HG03066 (cell line): ENCODE measurements around the gene CACFD1.

ENCODE experiments used
- ATAC-seq: cut with Tn5 transposase; IDR thresholded peaks from one replicate; pipeline ENCODE4 v1.9.1; 2021; ENCODE audit warnings: low read depth; ENCODE audit not compliant: unreplicated experiment

The CACFD1 gene

DNA sequence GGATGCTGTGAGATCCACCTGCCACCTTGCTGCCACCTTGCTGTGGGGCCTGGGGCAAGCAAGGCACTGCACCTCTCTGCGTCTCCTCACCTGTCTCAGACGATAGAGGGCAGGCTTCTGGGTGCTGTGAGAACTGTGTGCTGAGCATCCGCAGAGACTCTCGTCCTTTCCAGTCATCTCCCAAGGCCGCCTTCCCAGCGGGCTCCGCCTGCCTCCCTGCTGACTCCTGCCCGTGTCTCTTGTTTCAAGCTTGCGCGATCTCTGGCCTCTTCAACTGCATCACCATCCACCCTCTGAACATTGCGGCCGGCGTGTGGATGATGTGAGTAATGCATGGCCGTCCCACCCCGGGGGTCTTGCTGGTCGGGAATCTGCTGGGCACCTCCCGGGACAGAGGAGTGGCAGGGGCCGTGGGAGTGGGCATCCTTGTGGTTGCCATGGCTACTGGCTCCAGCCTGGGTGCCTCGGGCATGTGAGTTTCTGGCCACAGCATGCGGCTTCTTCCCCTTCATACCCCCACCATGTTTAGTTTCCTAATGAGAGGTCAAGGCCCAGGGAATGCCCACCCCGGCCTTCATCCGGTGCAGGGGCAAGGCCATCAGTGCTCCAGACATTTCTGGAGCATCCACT, 3.6 kb downstream of the CACFD1 start:
- no peak for ATAC-seq

DNA sequence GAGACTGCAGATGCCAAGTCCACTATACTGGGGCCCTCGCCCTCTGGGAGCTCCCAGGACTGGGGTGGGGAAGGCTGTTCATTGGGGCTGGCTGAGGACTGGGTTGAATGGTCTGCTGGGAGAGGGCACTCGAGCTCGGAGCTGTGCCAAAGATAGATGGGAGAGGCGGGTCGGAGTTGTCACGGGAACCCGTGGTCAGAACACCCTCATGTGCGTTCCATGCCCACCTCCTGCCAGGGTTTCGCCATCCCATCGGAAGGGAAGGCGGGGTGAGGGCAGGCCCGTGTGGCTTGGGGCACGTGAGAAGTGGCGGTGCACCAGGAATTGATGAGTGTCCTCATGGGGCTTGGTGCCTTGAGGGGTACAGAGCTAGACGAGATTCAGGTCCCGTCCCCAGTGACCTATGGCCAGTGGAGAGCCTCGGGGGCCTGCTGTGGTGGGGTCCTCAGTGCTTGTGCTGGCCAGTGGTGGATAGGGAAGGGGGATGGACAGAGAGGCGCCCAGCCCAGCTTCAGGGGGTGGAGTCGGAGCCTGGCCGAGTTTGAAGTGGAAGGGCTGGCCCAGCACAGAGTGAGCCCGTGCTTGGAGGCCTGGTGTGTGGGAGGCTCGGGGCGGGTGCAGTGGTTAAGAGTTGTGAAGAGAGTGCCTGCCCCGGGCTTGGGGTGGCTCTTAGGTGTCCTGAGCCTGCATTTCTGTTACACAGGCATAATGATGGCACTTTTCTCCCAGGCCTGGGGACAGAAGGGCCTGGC, 4.3 kb downstream of the CACFD1 start:
- ATAC-seq = no peak

DNA sequence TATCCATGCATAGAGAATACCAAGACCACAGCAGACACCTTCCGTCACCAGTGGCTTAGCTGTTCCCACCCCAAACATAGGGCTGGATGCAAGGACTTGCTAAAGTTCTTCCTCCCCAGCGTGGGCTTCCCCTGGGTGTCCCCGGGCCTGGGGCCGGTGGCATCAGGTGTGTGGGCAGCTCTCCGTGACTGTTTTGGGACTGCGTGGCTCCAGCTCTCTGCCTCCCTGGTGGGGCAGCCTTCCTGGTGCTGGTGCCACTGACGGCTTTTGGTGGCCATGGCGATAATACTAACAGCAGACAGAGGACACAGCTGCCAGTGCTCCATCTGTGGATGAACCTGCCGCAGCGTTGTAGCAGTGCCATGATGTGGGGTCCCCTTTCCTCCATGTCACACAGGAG, 4.9 kb downstream of the CACFD1 start:
- no peak for ATAC-seq

DNA sequence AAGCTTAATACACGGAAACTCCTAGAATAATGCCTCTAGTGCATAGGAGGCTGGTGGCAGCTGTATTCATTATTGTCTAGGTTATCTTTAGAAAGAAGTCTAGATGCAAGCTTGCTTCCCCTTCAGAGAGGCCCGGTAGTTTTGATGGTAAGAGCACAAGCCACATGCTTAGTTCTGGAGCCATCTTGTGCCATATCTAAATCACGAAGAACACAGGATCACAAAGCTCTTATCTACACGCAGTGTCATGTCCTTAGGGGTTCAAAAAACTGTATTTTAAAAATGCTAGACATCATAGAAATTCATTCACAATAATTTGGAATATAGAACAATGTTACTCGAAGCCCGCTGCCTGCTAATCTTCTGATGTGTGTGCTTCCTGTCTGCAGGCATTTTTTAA, 6.2 kb downstream of the CACFD1 start:
- ATAC-seq = no peak

DNA sequence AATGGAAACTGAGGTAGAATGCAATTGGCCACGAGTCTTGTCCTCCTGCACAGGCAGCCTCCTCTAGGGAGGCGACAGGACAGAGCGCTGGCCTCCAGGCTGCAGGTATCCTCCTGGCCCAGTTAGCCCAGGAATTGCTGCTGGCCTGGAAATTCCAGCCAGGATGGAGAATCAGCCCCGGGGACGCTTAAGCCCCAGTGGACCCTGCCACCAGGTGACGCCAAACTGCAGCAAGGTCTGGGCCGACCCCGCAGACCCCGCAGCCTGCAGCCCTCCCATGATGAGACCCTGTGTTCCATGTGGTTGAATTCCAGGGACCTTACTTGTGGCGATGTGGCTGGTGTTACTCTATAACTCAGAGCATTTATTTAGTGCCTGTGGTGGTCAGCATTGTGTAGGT, 7.3 kb downstream of the CACFD1 start:
- no peak for ATAC-seq

DNA sequence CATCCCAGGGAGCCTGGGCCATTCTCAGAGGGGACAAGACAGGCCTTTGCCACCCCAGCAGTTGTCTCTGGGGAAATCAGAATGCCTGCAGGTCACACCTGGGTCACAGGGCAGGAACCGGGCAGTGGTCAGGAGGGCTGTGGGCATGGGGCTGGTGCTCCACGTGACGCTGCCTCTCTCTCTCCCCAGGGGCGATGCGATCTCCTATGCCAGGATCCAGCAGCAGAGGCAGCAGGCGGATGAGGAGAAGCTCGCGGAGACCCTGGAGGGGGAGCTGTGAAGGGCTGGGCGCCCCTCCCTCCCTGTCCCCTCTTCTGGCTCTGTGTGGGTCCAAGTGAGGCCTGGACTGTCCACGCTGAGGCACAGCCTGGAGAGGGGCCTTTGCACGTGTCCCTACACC, 8.6 kb downstream of the CACFD1 start:
- no peak for ATAC-seq

DNA sequence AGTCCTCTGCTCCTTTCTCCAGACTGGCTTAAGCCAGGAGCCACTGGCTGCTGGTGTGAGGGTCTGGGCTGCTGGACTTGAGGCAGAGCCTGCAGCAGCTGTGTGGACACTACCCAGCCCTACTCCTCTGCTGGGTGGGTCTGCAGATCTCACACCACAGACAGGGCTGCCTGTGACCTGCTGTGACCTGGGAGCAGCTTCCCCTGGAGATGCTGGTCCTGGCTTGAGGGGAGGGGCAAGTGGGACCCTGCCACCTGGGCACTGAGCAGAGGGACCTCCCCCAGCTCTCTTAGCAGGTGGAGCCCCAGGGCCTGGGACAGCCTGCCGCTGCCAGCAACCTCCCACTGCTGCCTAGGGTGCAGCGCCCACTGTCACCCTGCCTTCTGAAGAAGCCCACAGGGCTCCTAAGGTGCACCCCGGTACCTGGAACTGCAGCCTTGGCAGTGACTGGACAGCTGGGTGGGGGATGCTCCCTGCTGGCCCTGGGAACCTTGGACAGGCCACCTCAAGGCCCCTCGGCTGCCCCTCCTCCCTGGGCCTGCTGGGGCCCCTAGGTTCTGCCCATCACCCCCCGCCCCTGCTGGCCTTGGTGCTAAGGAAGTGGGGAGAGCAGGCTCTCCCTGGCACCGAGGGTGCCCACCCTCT, 9.1 kb downstream of the CACFD1 start:
- no peak for ATAC-seq

DNA sequence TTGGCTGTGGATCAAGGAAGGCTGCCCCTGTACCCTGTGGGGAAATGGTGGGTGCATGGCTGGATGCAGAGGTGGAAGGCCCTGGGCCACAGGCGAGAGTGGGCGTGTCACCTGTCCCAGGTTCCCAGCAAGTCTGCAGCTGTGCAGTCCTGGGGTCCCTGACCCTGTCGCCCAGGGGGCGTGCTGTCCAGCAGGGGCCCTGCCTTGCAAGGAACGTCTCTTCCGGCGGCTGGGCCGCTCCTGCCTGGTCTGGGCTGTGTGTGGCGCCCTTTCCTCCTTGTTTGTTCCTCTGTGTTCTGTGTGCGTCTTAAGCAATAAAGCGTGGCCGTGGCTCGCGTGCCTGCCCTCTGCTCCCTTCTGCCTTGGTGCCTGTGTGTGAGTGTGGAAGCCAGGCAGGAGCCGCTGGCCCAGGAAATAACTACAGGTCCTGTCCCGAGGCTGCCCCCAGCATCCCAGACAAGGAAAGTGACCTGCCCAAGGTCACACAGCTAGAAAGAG, 10.7 kb downstream of the CACFD1 start:
- no peak for ATAC-seq

DNA sequence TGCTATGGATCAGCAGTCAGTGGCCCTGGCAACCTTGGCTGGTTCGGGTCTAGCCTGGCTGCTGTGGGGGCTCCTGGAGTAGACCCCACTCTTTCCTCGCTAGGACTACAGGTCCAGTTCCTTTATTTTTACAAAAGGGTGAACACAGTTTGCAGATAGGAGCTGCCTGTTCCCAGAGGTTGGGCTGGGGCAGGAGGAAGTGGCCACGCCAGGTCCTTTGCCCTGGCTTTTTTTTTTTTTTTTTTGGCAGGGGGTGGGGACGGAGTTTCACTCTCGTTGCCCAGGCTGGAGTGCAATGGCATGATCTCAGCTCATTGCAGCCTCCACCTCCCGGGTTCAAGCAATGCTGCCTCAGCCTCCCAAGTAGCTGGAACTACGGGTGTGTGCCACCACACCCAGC, 11.2 kb downstream of the CACFD1 start:
- no peak for ATAC-seq

DNA sequence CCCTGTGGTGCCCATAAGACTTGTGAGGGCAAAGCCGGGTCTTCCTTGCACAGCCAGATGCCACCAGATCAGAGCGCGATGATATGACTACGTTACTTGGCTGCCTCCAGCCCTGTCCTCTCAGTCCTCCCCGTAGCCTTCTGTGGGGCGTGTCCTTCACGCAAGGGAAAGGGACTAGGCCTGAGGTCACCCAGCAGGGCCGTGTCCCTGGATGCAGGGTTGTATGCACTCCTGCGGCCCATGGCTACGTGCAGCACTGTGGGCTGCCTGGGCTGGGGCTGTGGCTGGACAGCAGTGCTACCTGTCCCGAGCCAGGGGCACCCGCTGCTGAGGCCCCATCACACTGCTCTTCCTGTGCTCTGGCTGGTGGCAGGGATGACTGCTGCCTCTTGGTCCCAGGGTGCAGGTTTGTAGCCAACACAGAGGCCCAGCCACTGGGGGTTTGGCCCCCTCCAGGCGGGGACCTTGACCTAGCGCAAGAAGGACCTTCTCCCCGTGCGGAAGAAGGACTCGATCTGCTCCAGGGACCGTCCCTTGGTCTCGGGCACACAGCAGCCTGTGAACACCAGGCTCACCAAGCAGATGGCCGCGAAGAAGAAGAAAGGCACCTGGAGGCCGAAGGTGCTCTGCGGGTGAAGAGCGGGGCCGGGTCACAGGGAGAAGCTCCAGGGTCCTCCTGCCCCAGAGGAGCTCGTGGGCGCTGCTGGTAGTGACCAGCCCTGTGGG, 11.9 kb downstream of the CACFD1 start:
- ATAC-seq = no peak

DNA sequence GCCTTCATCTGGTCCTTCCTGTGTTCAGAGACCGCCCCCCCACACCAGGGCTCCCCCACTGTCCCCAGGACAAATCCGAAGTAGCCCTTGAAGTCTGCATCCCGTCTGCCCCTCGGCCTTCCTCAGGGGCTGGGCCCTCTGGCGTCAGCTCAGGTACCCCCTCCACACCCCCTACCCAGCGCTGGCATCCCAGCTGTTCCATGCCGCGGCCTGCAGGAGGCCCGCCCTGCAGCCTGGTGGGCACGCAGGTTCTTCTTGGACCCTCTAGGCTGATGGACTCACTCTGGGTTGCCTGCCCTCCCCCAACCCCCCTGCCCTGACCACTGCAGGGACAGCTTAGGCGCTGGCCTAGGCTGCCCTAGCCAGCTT, 12.5 kb downstream of the CACFD1 start:
- no peak for ATAC-seq

DNA sequence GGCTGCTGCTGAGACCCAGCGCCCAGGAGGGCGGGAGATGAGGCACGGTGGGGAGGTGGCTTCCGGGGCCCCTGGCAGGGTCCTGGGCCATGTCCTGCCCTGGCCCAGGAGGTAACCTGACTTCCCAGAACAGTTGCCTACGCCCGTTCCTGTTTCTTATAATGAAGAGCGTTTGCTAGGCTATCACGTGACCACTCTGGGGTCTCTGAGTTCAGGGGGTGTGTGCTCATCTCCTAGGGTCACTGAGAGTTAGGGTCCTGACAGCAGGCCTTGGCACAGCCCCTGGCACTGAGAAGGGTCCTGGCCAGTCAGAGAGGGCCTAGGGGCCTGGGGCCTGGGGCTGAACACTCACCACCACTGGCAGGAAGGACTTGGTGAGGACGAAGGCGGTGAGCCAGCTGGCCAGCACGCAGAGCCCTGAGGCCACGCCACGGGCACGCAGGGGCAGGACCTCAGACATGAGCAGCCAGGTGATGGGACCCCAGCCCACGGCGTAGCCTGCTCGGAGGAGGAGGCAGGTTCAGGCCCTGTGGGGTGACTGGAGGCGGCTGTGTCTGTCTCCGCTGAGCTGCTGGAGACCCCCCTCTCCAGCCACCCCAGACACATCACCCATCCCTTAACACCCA, 13.1 kb downstream of the CACFD1 start:
- no peak for ATAC-seq

DNA sequence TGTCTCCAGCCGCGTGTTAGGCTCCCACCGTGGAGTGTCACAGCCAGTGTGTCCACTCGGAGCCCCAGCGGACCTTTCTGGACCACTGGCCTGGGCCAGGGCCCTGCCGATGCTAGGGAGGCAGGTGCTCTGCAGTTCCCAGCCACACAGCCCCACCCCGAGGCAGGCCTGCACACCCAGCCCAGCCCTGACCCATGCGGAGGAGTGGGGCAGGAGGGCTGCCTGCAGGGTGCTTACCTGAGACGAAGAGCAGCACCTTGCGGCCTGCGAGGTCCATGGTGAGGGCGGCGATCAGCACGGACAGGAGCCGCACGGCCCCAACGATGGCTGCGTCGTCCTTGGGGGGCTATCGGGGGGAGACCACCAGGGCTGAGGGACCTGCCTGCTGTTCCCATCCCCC, 14.0 kb downstream of the CACFD1 start:
- no peak for ATAC-seq

DNA sequence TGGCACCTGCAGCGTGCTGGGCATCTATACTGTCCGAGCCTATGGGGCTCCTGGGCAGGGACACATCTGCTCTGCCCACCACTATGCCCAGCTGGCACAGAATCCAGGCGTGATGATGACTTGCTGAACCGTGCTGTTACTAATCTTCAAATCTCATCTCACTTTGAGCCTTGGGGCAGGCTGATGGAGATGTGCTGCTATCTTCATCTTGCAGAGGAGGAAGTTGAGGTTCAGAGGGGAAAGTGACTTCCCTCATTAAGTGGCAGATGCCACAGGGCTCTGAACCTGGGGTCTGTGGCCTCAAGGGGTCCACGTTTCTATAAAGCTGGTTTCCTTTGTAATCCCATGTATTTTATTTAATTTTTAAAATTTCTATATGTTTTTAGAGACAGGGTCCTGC, 14.4 kb downstream of the CACFD1 start:
- ATAC-seq = no peak

DNA sequence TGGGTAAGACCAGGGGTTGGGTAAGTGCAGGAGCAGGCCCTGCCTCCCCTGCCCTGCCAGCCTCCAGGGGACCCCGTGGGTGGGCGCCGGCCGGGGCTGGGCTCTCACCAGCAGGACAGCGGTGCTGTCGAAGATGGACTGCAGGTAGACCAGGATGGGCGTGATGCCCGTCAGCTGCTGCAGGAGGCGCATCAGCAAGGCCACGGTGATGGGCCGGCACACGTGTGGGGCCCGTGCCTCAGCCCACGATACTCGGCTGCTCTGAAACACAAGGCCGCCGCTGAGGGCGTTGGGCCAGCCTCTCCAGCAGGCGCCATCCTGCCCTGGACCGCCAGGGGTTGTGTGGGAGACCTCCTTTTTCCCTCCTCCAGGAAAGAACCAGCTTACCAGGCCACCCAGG, 15.1 kb downstream of the CACFD1 start:
- no peak for ATAC-seq

DNA sequence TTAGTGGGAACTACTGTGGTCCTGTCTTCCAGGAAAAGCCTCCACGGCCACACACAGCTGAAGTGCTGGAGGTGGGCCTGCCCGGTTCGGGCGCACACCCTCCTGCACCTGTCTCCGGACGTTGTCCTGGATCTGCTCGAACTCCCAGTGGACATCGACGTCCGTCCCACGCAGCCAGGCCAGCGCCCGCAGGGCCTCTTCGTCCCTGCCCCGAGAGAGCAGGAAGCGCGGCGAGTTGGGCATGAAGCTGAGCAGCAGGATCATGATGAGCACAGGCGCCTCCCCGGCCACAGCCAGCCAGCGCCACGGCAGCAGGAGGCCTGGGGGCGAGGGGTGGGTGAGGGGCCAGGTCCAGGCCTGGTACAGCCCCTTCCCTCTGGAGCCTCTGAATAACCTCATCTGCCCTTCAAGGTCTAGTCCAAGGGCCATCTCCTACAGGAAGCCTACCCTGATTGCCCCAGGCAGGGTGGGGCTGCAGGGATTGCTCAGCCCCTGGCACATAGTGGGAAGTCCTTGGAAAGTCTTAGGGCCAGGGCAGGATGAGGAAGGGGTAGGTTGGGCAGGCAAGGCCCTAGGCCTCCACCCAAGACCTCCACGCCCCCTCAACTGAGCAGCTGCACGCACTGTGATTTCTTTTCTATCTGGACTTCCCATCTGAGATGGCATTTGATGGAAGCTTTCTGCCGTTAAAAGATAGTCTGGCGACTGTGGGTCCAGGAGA, 15.7 kb downstream of the CACFD1 start:
- ATAC-seq = no peak

DNA sequence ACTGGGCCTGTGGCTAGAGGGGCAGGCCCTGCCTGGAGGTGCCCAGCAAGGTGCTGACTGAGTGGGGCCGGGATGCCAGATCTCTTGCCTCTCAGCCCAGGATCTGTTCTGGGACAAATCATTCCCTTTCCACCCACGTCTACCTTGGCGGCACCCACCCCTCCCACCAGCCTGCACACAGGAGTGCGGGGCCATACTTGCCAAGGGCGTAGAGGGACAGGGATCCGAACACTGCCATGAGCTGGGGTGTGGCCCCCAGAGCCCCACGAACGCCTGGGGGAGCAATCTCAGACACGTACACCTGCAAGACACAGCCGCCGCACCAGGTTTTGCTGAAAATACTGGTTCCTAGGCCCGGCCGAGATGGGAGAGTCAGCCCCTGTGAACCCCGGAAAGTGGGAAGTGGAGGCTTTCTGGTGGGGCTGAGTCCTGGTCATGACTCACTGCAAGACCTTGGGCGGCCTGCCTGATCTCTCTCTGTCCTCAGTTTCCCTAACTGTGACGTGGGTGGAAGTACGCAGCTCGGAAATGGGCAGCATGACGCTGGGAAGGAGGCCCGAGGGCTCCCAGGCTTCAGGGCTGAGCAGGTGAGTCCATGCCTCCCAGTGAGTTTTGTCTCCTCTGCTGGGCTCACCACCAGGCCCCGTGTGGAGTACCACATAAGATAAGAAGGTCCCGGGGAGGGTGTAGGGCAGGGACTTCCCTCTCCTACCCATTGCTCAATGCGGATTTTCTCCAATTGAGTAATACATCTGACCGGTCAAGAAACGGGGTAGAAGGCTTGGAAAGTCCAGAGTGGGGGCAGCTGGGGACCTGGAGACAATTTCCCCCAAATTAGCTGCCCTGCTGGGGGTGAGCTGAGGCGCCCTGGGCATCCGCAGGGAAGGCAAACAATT, 16.5 kb downstream of the CACFD1 start:
- no peak for ATAC-seq

DNA sequence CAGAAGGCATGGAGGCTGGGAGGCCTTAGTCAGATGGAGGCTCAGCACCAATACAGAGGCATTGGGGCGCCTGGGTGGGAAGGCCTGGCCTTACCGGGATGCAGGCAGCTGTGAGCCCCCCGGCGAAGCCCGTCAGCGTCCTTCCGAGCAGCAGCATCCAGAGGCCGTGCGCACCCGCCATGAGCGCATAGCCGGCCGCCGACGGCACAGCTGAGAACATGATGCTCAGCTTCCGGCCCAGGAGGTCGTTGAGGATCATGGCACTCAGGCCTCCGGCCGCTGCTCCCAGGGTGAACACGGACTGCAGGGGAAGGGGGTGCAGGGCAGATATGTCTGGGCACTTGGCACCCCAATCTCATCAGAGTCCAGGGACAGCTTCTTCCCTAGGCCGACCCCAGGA, 17.2 kb downstream of the CACFD1 start:
- no peak for ATAC-seq

DNA sequence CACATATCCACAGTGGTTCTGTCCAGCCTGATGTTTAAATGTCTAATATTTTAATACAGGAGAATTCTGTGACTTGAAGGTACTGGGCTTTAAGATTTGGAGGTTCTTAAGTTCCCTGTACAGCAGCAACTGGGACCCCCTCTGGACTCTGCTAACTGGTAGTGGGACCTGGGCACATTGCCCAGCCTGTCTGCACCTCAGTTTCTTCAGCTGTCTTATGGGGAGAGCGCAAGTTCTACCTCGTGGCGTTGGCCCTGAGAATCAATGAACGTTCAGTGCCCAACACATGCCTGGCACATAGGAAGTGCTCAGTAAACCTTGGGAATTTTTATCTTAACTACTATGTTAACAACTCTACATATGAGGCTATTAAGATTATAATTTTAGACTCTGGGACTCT, 17.7 kb downstream of the CACFD1 start:
- no peak for ATAC-seq
